T-helper 2 cell treated with Interferon-gamma antibody and Interleukin-4, amounts not matched to agents 100 ng/mL and 5 ng/mL, for 36 hours (primary cell): ENCODE measurements around the gene DCDC2B. TPM values are rescaled to one million over a fixed set of nuclear protein-coding genes. Genes with fewer than 3 reads are reported as not detected.

Source experiments
- intact Hi-C: fragments of 100-400 bp; cut with micrococcal nuclease; formaldehyde crosslinking; loops from one replicate; pipeline ENCODE4 v1.15.1; 2023
- total RNA-seq: library from RNA; stranded (reverse); gene quantifications from 2 replicates; pipeline ENCODE4 v1.2.3, GENCODE V29; 2022

The DCDC2B gene
- total RNA-seq, 1 donor from 2014 or later, result not detected

DNA sequence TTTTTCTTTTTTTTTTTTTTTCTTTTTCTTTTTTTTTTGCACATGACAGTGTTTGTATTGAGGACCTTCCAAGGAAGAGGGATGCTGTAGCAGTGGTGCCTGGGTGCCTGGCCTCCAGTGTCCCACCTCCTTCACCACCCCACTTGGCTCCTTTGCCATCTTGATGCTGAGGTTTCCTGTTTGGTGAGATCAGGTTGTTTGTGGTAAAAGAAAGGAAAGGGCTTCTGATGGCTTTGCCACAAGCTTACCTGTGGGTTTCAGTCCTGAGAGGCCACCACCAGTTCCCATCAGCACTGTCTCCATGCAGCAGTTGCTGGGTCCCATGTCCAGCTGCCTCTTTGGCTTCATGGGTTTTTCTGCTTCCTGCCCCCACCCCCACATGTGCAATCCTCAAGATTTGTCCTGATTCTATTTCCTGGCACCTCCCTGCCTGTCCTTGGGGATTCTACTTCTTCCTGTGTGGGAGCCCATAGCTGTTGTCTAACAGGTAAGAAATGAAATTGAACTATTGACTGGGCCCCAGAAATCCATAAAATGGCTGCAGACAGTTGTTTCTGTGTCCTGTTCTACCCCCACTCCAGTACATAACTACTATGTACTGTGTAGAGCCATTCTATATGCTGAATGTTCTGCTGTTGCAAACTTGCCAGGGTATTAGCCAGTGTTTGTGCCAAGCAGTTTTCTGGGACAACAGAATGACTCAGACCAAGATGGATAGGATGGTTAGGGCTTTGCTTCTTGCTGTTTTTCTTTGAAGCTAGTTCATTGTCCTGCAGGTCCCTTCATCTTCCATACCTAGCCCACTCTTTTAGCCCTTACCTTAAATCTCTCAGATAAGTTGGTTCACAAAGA, 12.7 kb upstream of the DCDC2B start:
- intact Hi-C loops, result no loop called here

DNA sequence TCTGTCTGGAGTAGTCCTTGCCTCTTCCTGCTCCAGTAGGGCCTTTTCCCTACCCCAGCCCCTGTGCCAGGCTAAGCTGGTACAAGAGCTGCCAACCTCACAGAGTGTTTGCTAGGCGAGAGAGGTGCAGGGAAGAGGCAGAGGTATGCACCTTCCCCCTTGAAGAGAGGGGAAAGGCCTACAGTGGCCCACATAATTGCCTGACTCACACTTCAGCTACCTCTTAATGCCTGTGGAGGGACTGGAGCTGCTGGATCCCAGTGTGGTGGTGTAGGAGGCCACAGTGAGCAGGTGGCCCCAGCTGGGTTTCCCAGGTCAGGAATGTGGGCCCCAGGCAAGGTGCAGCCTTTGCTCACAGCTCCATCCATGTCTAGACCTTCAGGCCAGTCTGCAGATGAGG, 11.8 kb upstream of the DCDC2B start:
- intact Hi-C loops, result no loop called here

DNA sequence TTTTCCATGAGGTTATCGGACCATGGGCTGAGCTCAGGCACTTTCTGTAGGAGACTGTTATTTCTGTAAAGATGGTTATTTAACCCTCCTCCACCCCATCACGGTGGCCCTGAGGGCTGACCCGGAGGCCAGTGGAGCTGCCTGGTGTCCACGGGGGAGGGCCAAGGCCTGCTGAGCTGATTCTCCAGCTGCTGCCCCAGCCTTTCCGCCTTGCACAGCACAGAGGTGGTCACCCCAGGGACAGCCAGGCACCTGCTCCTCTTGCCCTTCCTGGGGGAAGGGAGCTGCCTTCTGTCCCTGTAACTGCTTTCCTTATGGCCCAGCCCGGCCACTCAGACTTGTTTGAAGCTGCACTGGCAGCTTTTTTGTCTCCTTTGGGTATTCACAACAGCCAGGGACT, 11.1 kb upstream of the DCDC2B start:
- intact Hi-C loops, result no loop called here

DNA sequence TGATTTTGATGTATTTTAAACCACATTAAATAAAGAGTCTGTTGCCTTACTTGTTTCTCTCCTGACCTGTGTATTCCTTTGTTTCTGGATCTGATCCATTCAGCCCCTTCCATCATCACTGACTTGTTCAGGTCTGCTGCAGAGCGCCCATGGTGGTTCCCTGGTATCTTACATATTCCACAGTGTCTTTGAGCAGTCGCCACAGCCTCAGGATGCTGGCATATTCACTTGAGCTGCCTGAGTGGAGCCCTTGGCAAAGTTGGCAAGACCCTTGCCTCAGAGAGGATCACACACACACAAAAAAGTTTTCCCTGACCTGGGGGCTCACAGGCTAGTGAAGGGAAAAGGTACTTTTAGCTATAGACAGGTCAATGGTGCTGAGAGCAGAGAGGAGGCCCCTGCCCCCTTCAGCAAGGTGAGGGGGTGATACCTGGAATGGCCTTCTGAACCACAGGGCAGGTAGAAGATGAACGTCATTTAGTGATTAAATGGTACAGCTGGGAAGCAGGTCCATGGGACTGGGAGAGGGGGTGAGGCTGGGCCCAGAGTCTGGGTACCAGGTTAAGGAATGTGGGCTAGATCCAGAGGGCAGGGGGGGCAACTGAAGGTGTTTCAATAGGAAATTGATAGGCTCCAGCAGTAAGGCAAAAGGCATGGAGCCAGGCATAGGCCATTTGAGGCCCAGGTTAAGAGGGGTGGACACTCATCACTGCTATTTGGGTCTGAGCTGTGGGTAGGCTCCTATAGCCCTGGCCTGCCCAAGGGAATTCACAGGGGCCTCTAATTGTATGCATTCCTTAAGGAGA, 10.4 kb upstream of the DCDC2B start:
- intact Hi-C loops, result no loop called here

DNA sequence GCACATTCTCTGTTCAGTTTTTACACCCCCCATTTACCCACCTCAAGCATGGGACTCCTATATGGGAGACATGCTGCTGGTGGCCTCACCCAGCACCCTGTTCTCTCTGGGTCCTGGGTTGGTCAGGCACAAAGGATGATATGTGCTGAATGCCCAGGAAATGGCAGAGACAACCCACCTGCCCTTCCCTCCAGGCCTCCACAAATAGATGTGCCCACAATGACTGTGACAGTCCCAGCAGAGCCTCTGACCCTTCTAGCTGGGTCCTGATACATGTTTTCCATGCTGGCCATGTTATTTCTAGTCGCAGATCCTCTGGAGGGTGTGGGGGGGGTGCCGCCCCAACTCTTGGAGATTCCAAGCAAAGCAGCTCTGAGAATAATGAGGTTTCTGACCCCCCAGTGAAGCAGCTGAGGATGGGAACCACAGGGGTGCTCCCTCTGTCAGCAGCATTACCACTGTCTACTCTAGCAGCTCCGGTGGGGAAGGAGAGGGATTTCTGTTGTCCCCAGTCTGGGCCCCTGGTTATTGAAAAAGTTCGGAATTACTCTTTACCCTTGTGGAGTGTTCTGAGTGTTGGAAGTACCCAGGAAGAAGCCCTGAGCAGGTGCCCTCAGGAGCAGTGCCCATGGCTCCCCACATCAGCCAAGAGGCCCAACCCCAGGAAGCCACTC, 9.7 kb upstream of the DCDC2B start:
- intact Hi-C loops, result no loop called here

DNA sequence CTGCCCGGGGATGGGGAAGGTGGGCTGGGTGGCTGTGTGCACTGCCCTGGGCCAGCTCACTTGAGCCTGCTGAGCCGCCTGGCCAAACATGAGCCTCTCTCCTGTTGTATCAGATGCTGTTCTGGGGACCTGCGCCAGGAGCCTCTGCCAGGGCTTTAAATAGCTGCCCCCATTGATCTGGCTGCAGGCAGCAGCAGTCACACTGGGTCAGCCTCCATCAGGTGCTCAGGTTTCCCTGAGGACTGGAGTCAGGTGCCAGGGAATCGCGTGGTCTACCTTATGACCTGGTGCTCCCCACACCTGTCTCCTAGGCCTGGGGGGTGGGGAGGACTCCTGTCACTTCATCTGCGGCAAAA, 9.2 kb upstream of the DCDC2B start:
- intact Hi-C loops, result loop anchor here (1.0 to 5.0 kb wide), 7 partner anchors 19 to 213 kb away; partner anchors contain the start of genes BSDC1, EIF3I, KPNA6 and LCK

DNA sequence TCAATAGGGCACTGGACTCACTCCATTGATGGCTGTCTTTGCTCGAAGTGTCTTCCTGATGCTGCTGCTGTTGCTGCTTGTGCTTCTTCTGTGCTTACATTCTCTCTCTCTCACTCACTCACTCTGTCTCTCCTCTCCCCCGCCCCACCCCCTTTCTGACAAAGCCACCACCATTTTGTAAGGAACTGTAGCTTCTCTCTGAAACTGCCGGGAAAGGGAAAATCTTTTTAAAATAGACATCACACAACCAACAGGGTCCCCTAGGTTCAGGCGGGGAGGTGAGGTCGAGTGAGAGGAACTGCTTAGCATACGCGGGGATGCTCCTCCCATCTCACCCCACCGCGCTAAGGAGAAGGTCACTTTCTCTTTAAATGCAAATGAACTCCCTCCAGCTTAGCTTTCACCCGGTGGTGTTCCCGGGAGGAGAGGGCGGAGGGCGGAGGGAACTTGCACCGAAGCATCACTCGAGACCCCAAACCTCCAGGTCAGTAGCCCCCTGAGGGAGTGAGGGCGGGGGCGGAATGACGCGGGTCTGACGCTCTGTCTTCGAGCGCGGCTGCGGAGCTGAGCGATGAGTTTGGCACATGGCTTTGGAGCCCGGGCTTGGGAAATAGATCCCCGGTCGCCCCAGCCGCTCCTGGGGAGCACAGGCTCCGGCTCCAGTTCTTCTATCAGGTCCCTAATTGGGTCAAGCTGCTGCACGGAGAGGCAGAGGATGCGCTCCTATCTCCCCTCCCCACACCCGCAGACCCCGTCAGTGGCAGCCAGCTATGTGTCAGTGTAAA, 8.5 kb upstream of the DCDC2B start, which contains the start of gene CCDC28B:
TSS of gene CCDC28B (plus strand) at position 370 of the 785 bp plus-strand sequence. CDS start 1,341 bp downstream, outside the sequence.
- intact Hi-C loops, result loop anchor here (1.0 to 5.0 kb wide), 8 partner anchors 20 to 212 kb away; partner anchors contain the start of genes BSDC1, EIF3I, KPNA6 and LCK

DNA sequence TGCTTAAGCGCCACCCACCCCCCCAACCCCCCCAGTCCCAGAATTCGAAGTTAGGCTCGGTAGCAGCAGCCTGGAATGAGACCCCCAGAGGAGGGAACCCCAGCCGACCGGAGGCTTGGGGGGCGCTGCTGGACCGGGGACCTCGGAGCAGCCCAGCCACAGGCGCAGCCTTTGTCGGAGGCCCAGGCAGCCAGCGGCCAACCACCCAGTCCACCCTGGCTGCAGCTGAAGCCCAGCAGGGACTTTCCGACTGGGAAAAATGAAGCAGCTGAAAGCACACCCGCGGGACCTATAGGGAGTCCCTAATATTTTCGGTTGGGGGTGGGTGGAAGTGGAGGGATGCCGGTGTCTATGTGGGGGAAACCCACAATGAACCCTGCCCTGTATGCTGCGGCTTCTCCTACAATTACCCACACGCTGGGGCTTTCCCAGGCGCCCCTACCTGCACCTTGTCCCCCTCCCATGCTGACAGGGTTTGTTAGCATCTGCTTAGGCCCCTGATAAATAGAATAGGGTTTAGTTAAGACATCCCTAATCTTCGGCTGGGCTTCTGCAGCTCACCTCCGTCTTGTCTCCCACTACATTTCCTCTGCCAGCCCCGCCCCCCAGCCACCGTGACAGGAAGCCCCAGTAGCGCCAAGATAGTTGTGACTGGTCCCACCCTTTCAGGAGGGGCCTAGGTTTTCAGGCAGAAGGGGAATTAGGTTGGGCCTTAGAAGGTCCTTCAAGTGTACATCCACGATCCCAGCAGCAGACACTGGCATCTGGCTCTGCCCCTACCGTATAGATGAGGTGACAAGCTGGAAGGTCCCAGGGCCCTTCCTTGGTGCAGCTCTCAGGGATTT, 7.7 kb upstream of the DCDC2B start:
- intact Hi-C loops, result loop anchor here (1.0 to 5.0 kb wide), 7 partner anchors 20 to 211 kb away; partner anchors contain the start of genes BSDC1, EIF3I, LCK and TMEM234

DNA sequence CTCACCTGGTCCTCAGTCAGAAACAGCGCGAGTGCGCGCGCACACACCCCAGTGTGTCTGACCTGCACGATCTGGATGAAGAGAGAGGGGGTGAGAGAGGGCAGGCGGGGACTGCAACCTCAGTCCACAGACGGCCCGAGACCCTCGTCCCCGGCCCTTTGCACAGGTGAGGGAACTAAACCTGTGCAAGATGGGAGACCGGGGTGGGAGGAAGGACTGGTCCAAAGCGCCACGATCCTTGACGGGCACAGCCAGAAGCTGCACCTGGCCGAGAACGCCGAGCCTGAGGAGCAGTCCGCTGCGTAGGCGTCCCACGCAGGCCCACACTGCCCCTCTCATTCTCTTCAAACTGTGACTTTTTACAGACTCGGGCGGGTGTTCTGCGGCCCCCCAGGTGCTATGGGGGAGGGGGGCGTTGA, 3.9 kb upstream of the DCDC2B start:
- intact Hi-C loops, result loop anchor here (5.0 kb wide), 2 partner anchors 187 to 207 kb away; partner anchors contain the start of gene BSDC1

DNA sequence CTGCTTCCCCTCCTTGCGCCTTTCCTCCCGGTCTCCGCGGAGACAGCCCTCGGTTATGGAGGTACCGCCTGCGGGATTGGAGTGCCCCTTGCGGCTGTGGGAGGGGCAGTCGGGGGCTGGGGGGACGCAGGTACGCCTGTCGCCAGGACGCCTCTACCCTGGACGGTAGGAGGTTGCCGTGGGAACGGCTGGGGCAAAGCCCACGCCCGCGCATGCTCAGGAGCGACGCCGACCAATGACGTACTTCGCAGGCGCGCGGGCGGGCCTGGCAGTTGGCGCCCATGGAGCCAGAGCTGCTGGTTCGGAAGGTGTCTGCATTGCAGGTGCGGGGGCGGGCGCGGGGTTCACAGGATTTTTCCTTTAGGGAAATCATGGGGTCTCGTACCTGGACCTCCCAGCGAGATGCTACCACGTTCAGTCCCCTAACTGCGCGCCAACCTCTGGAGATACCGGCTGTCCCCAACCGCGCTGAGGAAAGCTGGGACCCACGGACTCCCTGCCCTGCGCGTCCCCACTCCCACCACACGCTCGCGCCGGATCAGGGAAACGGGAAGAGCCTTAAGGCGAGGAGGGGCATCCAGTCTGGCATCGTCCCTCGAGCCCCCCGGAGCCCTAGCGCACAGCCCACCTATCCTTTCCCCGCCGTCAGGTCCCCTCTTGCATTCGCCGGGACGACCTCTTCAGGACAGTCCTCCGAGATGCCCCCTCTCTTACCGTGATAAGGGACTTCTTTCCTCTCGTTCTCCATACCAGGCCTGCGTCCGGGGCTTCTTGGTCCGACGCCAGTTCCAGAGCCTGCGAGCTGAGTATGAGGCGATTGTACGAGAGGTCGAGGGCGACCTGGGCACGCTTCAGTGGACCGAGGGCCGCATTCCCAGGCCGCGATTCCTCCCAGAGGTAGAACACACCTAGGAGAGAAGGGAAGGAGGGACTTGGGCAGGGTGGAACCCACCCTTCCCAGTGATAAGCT, 3.2 kb upstream of the DCDC2B start, which contains the start of gene IQCC:
TSS of gene IQCC (plus strand) at position 271 of the 970 bp plus-strand sequence. CDS start at position 282, 11 bp downstream.
- intact Hi-C loops, result no loop called here

DNA sequence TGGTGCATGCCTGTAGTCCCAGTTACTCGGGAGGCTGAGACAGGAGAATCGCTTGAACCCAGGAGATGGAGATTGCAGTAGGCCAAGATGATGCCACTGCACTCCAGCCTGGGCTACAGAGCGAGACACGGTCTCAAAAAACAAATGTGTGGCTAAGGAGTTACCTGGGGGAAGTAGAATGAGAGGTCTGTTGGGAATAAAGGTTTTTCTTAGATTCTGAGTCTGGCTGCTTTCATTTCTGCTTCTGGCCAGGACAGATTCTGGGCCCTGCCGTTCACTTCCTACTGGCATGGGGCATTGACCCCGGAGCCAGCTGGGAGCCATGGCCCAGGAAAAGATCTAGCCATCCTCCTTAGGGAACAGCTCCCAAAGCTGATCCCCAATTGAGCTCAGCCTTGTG, 420 bp upstream of the DCDC2B start:
- intact Hi-C loops, result no loop called here

DNA sequence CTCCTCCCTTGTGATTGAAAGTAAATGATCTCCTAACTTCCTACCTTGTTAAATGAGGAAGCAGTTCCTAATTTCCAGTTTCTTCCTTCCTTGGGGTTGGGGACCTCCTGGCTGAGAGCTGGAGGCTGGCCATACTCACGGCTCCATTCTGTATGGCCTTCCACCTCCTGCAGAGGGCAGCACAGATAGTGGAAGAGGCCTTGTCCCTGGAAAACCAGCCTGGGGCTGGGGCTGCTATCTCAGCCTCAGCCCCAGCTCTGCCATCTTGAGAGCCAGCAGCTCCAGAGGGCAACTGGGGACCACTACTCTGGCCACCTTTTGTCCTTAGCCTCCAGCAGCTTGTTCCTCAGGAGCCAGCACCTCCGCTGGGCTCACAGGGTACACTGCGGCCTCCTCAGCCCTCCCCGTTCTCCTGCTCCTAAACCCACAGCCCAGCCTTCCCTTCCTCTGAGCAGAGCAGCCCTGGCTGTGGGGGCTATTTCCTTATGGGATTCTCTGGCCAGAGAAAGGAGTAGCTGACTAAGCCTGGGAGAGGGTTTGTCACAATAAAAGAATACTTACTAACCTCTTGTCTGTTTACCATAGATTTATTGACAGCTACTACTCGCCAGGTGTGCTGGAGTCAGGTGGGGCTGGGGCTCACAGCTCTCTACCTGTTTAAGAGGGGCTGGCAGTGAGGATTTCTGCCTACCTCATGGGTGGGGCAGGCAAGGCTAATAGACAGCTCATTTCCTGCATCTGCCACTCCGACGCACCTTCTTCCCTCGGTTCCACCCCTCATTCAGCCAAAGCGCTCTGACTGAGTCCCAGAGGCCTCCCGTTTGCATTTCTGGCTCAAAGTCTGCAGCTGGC, 7.0 kb downstream of the DCDC2B start:
- intact Hi-C loops, result loop anchor here (1.0 kb wide), 2 partner anchors 156 to 198 kb away; no protein-coding TSS in a partner anchor

DNA sequence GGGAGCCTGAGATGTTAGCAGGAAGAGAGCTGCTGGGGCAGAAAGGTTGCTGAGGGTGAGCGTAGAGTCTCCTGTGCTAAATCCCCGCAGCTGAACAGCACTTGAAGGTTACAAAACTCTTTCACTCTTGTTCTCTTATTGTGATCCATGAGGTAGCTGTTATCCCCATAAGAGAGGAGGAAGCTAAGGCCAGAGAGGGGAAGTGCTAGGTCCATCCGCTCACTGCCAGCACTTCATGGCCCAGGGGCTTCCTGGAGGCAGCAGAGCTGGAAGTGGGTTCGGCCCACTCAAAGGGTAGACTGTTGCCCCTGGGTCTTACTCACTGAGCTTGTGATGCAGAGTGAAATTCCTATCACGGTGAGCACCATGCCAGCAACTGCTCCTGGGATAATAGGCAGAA, 7.7 kb downstream of the DCDC2B start:
- intact Hi-C loops, result no loop called here

DNA sequence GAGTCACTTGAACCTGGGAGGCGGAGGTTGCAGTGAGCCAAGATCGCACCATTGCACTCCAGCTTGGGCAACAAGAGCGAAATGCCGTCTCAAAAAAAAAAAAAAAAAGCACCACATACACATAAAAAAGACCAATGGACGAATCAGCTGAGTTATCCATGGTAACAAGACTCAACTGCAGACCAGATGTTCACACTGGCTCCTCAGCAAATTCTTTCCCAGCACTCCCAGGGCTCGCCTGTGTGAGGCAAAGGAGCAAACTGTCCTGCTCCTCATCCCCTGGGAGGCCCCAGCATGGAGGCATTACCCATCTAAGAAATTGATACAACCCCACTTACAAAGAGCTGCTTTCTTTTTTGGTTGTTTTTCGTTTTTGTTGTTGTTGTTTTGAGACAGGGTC, 10.1 kb downstream of the DCDC2B start:
- intact Hi-C loops, result no loop called here

DNA sequence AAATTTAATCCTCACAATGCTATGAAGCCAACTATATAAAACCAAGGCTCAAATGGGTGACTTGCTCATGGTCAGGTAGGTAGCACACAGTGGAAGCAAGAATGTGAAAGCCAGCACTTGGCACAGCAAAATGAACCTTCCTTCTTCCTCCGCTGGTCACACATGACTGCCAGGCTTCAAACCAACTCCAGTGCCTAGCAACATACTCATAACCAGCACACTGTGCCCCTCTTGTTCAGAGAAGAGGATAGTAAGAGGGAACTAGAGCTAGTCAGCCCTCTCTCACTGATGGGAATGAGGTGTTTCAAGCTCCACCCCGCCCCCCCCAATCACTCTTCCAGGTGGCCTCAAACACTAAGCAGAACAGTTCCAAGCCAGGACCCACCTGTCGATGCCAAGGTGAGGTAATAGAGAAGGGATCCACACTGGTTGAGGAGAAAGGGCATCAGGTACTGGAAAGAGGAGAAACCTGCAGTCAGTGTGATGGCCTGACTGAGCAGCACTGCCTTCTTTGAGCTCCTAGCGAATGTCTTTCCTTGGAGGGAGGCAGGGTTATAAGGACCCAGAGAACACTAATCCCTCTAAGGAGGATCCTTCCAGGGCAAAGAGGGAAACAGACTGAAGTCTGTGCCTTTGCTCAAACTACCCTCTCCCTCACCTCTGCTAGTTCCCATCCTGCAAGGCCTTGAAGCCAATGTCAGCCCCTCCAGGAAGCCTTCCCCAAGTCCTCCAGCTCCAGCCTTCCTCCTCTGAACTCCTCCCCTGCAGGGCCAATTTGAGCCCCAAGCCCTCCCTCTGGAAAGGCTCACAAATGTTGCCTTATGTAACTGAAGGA, 12.1 kb downstream of the DCDC2B start:
- intact Hi-C loops, result no loop called here

DNA sequence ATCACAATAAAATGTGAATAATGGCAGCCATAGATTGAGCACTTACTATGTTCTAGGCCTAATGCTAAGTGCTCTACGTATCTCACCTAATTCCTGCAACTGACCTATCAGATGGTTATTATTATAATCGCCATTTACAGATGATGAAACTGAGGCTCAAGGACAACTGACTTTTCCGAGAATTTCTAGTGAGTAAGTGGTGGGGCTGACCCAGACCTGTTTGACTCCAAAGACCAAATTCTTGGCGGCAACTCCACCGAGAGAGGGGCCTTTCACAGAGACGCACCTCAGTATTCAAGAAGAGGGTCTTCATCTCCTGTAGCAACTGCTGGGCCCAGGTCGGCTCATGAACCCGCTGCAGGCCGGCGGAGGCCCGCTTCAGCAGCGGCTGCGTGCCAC, 12.7 kb downstream of the DCDC2B start:
- intact Hi-C loops, result no loop called here
